OCI-LY1 (cell line): ENCODE measurements around the gene SLC39A6.

ENCODE experiments used
- H2AFZ ChIP-seq: fragments of 200-600 bp; sonication (generic), shearing (Covaris generic); 2 replicates; pipeline ENCODE4 v1.6.0; 2014; ENCODE audit warnings: antibody characterized with exemption, mild to moderate bottlenecking, low read length
- H3F3A ChIP-seq: fragments of 200-600 bp; sonication (generic), shearing (Covaris generic); 2 replicates; pipeline ENCODE4 v1.6.0; 2014; ENCODE audit warnings: mild to moderate bottlenecking, antibody characterized with exemption, low read length, moderate library complexity; ENCODE audit not compliant: insufficient read depth
- H3K27ac ChIP-seq: fragments of 200-600 bp; sonication (generic); 2 replicates; pipeline ENCODE4 v1.5.1; 2014; ENCODE audit warnings: low read length, mixed run types, mild to moderate bottlenecking, low read depth; ENCODE audit not compliant: poor library complexity, severe bottlenecking
- H3K27me3 ChIP-seq: fragments of 200-600 bp; sonication (generic); 2 replicates; pipeline ENCODE4 v1.6.0; 2014; ENCODE audit warnings: antibody characterized with exemption, mild to moderate bottlenecking, low read length, moderate library complexity; ENCODE audit not compliant: insufficient read depth
- H3K36me3 ChIP-seq: fragments of 200-600 bp; sonication (generic); 2 replicates; pipeline ENCODE4 v1.6.1; 2014; ENCODE audit warnings: mild to moderate bottlenecking, antibody characterized with exemption, low read length, moderate library complexity, mixed read lengths; ENCODE audit not compliant: insufficient read depth
- H3K4me1 ChIP-seq: fragments of 200-600 bp; sonication (generic); 2 replicates; pipeline ENCODE4 v1.5.1; 2014; ENCODE audit warnings: mild to moderate bottlenecking, low read length, moderate library complexity; ENCODE audit not compliant: insufficient read depth, severe bottlenecking
- H3K4me2 ChIP-seq: fragments of 200-600 bp; sonication (generic), shearing (Covaris generic); 2 replicates; pipeline ENCODE4 v1.6.1; 2014; ENCODE audit warnings: low read length
- H3K4me3 ChIP-seq: fragments of 200-600 bp; sonication (generic); 2 replicates; pipeline ENCODE4 v1.5.1; 2014; ENCODE audit warnings: low read length, low read depth, mild to moderate bottlenecking, mixed read lengths; ENCODE audit not compliant: poor library complexity, severe bottlenecking
- H3K79me2 ChIP-seq: fragments of 200-600 bp; shearing (Covaris generic); 2 replicates; pipeline ENCODE4 v1.6.1; 2016; ENCODE audit warnings: mixed run types, low read length, mixed read lengths; ENCODE audit not compliant: insufficient read depth
- H3K9ac ChIP-seq: fragments of 200-600 bp; sonication (generic), shearing (Covaris generic); 2 replicates; pipeline ENCODE4 v1.6.1; 2014; ENCODE audit warnings: mild to moderate bottlenecking, low read length, mixed read lengths
- H3K9me2 ChIP-seq: fragments of 200-600 bp; sonication (generic), shearing (Covaris generic); 2 replicates; pipeline ENCODE4 v1.6.1; 2014; ENCODE audit warnings: low read depth, mild to moderate bottlenecking, low read length, mixed read lengths
- H3K9me3 ChIP-seq: fragments of 200-600 bp; shearing (Covaris generic); 2 replicates; pipeline ENCODE4 v1.6.1; 2014; ENCODE audit warnings: low read length, mixed read lengths
- H4K20me1 ChIP-seq: fragments of 200-600 bp; sonication (generic), shearing (Covaris generic); 2 replicates; pipeline ENCODE4 v1.6.0; 2016; ENCODE audit warnings: mild to moderate bottlenecking, low read length; ENCODE audit not compliant: insufficient read depth
- CTCF ChIP-seq: fragments of 200-600 bp; sonication (generic), shearing (Covaris generic); IDR thresholded peaks from 2 replicates; pipeline ENCODE4 v1.5.1; 2017; ENCODE audit warnings: mild to moderate bottlenecking, antibody characterized with exemption, low read length, moderate library complexity, mixed read lengths
- EZH2 ChIP-seq: fragments of 200-600 bp; sonication (generic), shearing (Covaris generic); IDR thresholded peaks from 2 replicates; pipeline ENCODE4 v1.8.0; 2017; ENCODE audit warnings: borderline replicate concordance, mixed run types, mild to moderate bottlenecking, antibody characterized with exemption, low read length, moderate library complexity, mixed read lengths

SLC39A6 gene

GRCh38 chr18:36108196-36108595 lies 20.9 kb downstream of the SLC39A6 start:
- Histone ChIP-seq H3K27ac (no peak overlapping the region), H3K36me3 (peaks cover 36% of the 10 kb centered on the region), H3K27me3 (no peaks in the 10 kb centered on the region), H3K9me3 (no peaks in the 10 kb centered on the region), H3K79me2 (no peaks in the 10 kb centered on the region), H4K20me1 (no peaks in the 10 kb centered on the region), H3K4me1 (no peaks in the 10 kb centered on the region), H3F3A (no peaks in the 10 kb centered on the region), H2AFZ (no peak overlapping the region), H3K4me2 (no peak overlapping the region), H3K9ac (no peak overlapping the region), H3K4me3 (no peak overlapping the region), H3K9me2 (no peaks in the 10 kb centered on the region)
- TF ChIP-seq EZH2 (no peak), CTCF (no peak)

GRCh38 chr18:36107477-36107876 lies 21.7 kb downstream of the SLC39A6 start:
- Histone ChIP-seq H3K4me1 (no peaks in the 10 kb centered on the region), H3K4me3 (no peak overlapping the region), H2AFZ (no peak overlapping the region), H3F3A (no peaks in the 10 kb centered on the region), H3K79me2 (no peaks in the 10 kb centered on the region), H4K20me1 (no peaks in the 10 kb centered on the region), H3K27ac (no peak overlapping the region), H3K36me3 (peaks cover 29% of the 10 kb centered on the region), H3K9me2 (no peaks in the 10 kb centered on the region), H3K27me3 (no peaks in the 10 kb centered on the region), H3K9ac (no peak overlapping the region), H3K9me3 (no peaks in the 10 kb centered on the region), H3K4me2 (no peak overlapping the region)
- no peak for TF ChIP-seq EZH2
- TF ChIP-seq CTCF = no peak

- Histone ChIP-seq H3K27ac (no peak overlapping the region), H3K79me2 (no peaks in the 10 kb centered on the region), H3K9ac (no peak overlapping the region), H3K4me3 (no peak overlapping the region), H3K9me3 (peaks cover 11% of the 10 kb centered on the region; the same call in 1 of the 2 replicates), H3K4me1 (no peaks in the 10 kb centered on the region), H2AFZ (no peak overlapping the region), H3K9me2 (no peaks in the 10 kb centered on the region), H4K20me1 (no peaks in the 10 kb centered on the region), H3K36me3 (peaks cover 6% of the 10 kb centered on the region), H3K27me3 (no peaks in the 10 kb centered on the region), H3F3A (no peaks in the 10 kb centered on the region), H3K4me2 (no peak overlapping the region)
- no peak for TF ChIP-seq EZH2
- TF ChIP-seq CTCF = no peak
Measured at GRCh38 chr18:36104749-36105148, 24.4 kb downstream of the SLC39A6 start.
